ENCODE results near the gene WSB1.
"Not testable (repeated sequence)": the region's sequence is repeated elsewhere in the genome, so short reads cannot be mapped to it uniquely, and the experiment has no call there.

DNA sequence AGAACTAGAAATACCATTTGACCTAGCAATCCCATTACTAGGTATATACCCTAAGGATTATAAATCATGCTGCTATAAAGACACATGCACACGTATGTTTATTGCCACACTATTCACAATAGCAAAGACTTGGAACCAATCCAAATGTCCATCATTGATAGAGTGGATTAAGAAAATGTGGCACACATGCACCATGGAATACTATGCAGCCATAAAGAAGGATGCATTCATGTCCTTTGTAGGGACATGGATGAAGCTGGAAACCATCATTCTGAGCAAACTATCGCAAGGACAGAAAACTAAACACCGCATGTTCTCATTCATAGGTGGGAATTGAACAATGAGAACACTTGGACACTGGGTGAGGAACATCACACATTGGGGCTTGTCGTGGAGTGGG lies 39.1 kb upstream of the WSB1 start:
- TF ChIP-seq, protein P1, sequence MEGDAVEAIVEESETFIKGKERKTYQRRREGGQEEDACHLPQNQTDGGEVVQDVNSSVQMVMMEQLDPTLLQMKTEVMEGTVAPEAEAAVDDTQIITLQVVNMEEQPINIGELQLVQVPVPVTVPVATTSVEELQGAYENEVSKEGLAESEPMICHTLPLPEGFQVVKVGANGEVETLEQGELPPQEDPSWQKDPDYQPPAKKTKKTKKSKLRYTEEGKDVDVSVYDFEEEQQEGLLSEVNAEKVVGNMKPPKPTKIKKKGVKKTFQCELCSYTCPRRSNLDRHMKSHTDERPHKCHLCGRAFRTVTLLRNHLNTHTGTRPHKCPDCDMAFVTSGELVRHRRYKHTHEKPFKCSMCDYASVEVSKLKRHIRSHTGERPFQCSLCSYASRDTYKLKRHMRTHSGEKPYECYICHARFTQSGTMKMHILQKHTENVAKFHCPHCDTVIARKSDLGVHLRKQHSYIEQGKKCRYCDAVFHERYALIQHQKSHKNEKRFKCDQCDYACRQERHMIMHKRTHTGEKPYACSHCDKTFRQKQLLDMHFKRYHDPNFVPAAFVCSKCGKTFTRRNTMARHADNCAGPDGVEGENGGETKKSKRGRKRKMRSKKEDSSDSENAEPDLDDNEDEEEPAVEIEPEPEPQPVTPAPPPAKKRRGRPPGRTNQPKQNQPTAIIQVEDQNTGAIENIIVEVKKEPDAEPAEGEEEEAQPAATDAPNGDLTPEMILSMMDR (conservative IDR thresholded peaks at IDR 0.05; ENCODE audit: low read depth, low read length) = not testable (repeated sequence)
- TF ChIP-seq EZH2 (IDR thresholded peaks at IDR 0.05; ENCODE audit: low read length, unreplicated experiment); EZH2phosphoT487 (IDR thresholded peaks at IDR 0.05; ENCODE audit: borderline replicate concordance, low read length): not testable (repeated sequence)
